GM19455 (cell line): ENCODE data around the gene RABGEF1.
"Not testable (repeated sequence)": the region's sequence is repeated elsewhere in the genome, so short reads cannot be mapped to it uniquely, and the experiment has no call there.

Experiments used
- ATAC-seq: cut with Tn5 transposase; IDR thresholded peaks from one replicate; pipeline ENCODE4 v1.9.1; 2021; ENCODE audit not compliant: unreplicated experiment

RABGEF1 gene

GRCh38 chr7:66807736-66808135 lies 67.2 kb downstream of the RABGEF1 start:
- ATAC-seq, result no peak

GRCh38 chr7:66810716-66811115 lies 70.2 kb downstream of the RABGEF1 start:
- ATAC-seq, result no peak

GRCh38 chr7:66815186-66815875 lies 74.8 kb downstream of the RABGEF1 start:
- not testable (repeated sequence) for ATAC-seq

GRCh38 chr7:66815951-66816350 lies 75.4 kb downstream of the RABGEF1 start:
- ATAC-seq, result no peak

- ATAC-seq, result not testable (repeated sequence)
Measured at GRCh38 chr7:66816658-66817057, 76.1 kb downstream of the RABGEF1 start.

- ATAC-seq, result not testable (repeated sequence)
Measured at GRCh38 chr7:66817208-66817795, 76.8 kb downstream of the RABGEF1 start.

GRCh38 chr7:66817956-66818355 lies 77.4 kb downstream of the RABGEF1 start:
- not testable (repeated sequence) for ATAC-seq

GRCh38 chr7:66824041-66824440 lies 83.5 kb downstream of the RABGEF1 start:
- no peak for ATAC-seq

- ATAC-seq, result not testable (repeated sequence)
Measured at GRCh38 chr7:66825538-66825937, 85.0 kb downstream of the RABGEF1 start.

- no peak for ATAC-seq
Measured at GRCh38 chr7:66826649-66827048, 86.1 kb downstream of the RABGEF1 start.

- not testable (repeated sequence) for ATAC-seq
Measured at GRCh38 chr7:66830976-66831375, 90.4 kb downstream of the RABGEF1 start.

GRCh38 chr7:66832531-66833351 lies 92.2 kb downstream of the RABGEF1 start:
- ATAC-seq, result no peak

- no peak for ATAC-seq
Measured at GRCh38 chr7:66837007-66837406, 96.5 kb downstream of the RABGEF1 start.

GRCh38 chr7:66837661-66838060 lies 97.1 kb downstream of the RABGEF1 start:
- ATAC-seq, result no peak

- no peak for ATAC-seq
Measured at GRCh38 chr7:66839814-66840213, 99.3 kb downstream of the RABGEF1 start.

- ATAC-seq, result no peak
Measured at GRCh38 chr7:66840316-66840715, 99.8 kb downstream of the RABGEF1 start.

GRCh38 chr7:66841898-66842297 lies 101.4 kb downstream of the RABGEF1 start:
- ATAC-seq, result no peak

- ATAC-seq, result not testable (repeated sequence)
Measured at GRCh38 chr7:66843492-66843891, 103.0 kb downstream of the RABGEF1 start.

- peak; percentile 95 for ATAC-seq
Measured at GRCh38 chr7:66844552-66845378, 104.2 kb downstream of the RABGEF1 start.

GRCh38 chr7:66845379-66846095 lies 105.0 kb downstream of the RABGEF1 start:
- no peak for ATAC-seq
